ENCODE measurements around the gene NKX2-8.

NKX2-8 gene

GRCh38 chr14:36619853-36620252, 37.4 kb upstream of the NKX2-8 start:
- TF ChIP-seq, protein P1, sequence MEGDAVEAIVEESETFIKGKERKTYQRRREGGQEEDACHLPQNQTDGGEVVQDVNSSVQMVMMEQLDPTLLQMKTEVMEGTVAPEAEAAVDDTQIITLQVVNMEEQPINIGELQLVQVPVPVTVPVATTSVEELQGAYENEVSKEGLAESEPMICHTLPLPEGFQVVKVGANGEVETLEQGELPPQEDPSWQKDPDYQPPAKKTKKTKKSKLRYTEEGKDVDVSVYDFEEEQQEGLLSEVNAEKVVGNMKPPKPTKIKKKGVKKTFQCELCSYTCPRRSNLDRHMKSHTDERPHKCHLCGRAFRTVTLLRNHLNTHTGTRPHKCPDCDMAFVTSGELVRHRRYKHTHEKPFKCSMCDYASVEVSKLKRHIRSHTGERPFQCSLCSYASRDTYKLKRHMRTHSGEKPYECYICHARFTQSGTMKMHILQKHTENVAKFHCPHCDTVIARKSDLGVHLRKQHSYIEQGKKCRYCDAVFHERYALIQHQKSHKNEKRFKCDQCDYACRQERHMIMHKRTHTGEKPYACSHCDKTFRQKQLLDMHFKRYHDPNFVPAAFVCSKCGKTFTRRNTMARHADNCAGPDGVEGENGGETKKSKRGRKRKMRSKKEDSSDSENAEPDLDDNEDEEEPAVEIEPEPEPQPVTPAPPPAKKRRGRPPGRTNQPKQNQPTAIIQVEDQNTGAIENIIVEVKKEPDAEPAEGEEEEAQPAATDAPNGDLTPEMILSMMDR (IDR thresholded peaks at IDR 0.05; ENCODE audit: poor library complexity, severe bottlenecking) = no peak
- Histone ChIP-seq H3K4me3 (ENCODE audit: severe bottlenecking) (no peak overlapping the region), H3K36me3 (ENCODE audit: low read depth) (no peaks in the 10 kb centered on the region), H3K4me1 (ENCODE audit: insufficient read depth, poor library complexity, severe bottlenecking) (no peaks in the 10 kb centered on the region), H3K9me3 (ENCODE audit: severe bottlenecking) (no peaks in the 10 kb centered on the region), H3K27me3 (ENCODE audit: insufficient read depth, poor library complexity, severe bottlenecking) (peaks cover 4% of the 10 kb centered on the region), H3K27ac (ENCODE audit: poor library complexity, severe bottlenecking) (no peak overlapping the region)
- DNase-seq (ENCODE audit: low spot score) (no peak), ATAC-seq (ENCODE audit: low read depth) (no peak)

DNA sequence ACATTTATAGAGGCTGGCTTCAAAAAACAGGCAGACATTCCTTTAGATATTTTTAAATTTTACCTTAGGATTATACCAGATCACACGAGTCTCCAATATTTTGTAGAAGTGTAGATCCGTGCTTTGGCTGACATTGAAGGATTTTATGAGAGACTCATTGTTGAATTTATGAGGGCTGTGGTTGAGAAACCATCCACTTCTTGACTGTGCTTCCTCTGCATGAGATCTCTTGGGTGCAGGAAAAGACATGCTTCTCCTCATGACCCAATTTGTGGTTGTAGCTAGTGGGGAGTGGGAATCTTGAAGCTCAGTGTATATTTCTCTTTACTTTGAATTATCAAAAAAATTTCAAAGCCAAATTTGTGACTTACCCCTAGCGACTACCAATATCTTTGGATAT, 36.7 kb upstream of the NKX2-8 start:
- H3K4me3 ChIP-seq (ENCODE audit: severe bottlenecking) = no peak overlapping the region
- ATAC-seq (ENCODE audit: low read depth) = no peak
- no peak for DNase-seq (ENCODE audit: low spot score)
- TF ChIP-seq, protein P1 (IDR thresholded peaks at IDR 0.05; ENCODE audit: poor library complexity, severe bottlenecking) = no peak
- no peaks in the 10 kb centered on the region for H3K4me1 ChIP-seq (ENCODE audit: insufficient read depth, poor library complexity, severe bottlenecking)
- no peaks in the 10 kb centered on the region for H3K9me3 ChIP-seq (ENCODE audit: severe bottlenecking)
- no peaks in the 10 kb centered on the region for H3K36me3 ChIP-seq (ENCODE audit: low read depth)
- no peak overlapping the region for H3K27ac ChIP-seq (ENCODE audit: poor library complexity, severe bottlenecking)
- peaks cover 4% of the 10 kb centered on the region for H3K27me3 ChIP-seq (ENCODE audit: insufficient read depth, poor library complexity, severe bottlenecking)

DNA sequence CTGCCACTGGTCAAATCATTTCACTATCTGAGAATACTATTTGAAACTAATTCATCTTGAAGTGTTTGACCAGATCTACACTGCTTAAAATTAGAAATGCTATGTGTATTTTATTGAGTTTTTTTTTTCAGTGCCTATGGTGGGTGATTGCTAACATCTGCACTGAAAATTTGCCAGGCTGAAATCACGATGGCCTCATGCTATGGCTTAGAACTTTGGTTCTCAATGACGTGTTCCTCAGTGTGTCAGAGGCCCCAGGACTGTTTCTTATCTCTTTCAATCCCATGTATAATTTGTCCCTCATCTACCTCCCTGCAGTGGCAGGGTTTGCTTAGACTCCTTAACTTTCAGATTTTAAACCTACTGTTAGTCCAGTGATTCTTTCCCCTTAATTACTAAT, 36.2 kb upstream of the NKX2-8 start:
- no peak for ATAC-seq (ENCODE audit: low read depth)
- Histone ChIP-seq H3K27ac (ENCODE audit: poor library complexity, severe bottlenecking) (no peak overlapping the region), H3K27me3 (ENCODE audit: insufficient read depth, poor library complexity, severe bottlenecking) (peaks cover 4% of the 10 kb centered on the region), H3K9me3 (ENCODE audit: severe bottlenecking) (no peaks in the 10 kb centered on the region), H3K4me1 (ENCODE audit: insufficient read depth, poor library complexity, severe bottlenecking) (no peaks in the 10 kb centered on the region), H3K36me3 (ENCODE audit: low read depth) (no peaks in the 10 kb centered on the region), H3K4me3 (ENCODE audit: severe bottlenecking) (no peak overlapping the region)
- no peak for DNase-seq (ENCODE audit: low spot score)
- TF ChIP-seq, protein P1 (IDR thresholded peaks at IDR 0.05; ENCODE audit: poor library complexity, severe bottlenecking) = no peak

DNA sequence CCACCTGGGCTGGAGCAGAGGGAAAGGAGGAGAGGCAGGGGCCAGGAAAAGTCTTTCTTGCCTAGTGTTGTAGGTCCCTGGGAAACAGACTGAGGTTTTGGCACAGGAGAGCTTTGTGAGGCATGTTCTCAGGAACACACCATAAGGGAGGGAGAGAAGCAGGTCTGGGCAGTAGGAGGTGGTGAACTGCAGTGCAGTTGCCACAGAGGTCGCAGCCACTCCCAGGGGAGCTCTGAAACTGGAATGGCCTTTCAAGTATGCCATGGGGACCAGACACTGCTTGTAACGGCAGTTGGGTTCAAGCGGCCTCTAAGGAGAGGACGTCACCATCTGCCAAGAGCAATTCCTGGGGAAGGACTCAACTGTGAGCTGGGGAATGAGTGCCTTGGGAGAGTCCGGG, 35.4 kb upstream of the NKX2-8 start:
- H3K36me3 ChIP-seq (ENCODE audit: low read depth) = no peaks in the 10 kb centered on the region
- ATAC-seq (ENCODE audit: low read depth) (no peak), DNase-seq (ENCODE audit: low spot score) (no peak)
- H3K9me3 ChIP-seq (ENCODE audit: severe bottlenecking) = no peaks in the 10 kb centered on the region
- no peak overlapping the region for H3K27ac ChIP-seq (ENCODE audit: poor library complexity, severe bottlenecking)
- peaks cover 4% of the 10 kb centered on the region for H3K27me3 ChIP-seq (ENCODE audit: insufficient read depth, poor library complexity, severe bottlenecking)
- no peak overlapping the region for H3K4me3 ChIP-seq (ENCODE audit: severe bottlenecking)
- H3K4me1 ChIP-seq (ENCODE audit: insufficient read depth, poor library complexity, severe bottlenecking) = no peaks in the 10 kb centered on the region
- TF ChIP-seq, protein P1 (IDR thresholded peaks at IDR 0.05; ENCODE audit: poor library complexity, severe bottlenecking) = no peak

DNA sequence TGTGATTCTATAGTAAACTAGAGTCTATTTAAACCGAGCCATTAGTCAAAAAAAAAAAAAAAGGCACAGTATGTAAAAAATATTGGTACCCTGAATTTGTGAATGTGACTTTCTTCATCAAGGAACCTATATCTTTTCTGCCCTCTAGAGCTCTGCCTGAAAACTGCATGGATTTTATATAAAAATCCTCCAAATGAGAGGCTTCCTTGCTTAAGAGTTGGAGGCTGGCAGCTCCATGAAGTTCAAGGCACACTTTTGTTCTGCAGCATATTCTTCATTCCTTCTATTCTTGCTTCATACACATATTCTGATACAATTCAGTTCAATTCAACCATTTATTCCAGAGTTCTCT, 23.1 kb upstream of the NKX2-8 start:
- ATAC-seq (ENCODE audit: low read depth) (no peak), DNase-seq (ENCODE audit: low spot score) (no peak)
- TF ChIP-seq, protein P1 (IDR thresholded peaks at IDR 0.05; ENCODE audit: poor library complexity, severe bottlenecking) = peak; percentile 6
- H3K9me3 ChIP-seq (ENCODE audit: severe bottlenecking) = no peaks in the 10 kb centered on the region
- H3K27me3 ChIP-seq (ENCODE audit: insufficient read depth, poor library complexity, severe bottlenecking) = peaks cover 30% of the 10 kb centered on the region
- no peaks in the 10 kb centered on the region for H3K36me3 ChIP-seq (ENCODE audit: low read depth)
- H3K4me3 ChIP-seq (ENCODE audit: severe bottlenecking) = no peak overlapping the region
- no peaks in the 10 kb centered on the region for H3K4me1 ChIP-seq (ENCODE audit: insufficient read depth, poor library complexity, severe bottlenecking)
- no peak overlapping the region for H3K27ac ChIP-seq (ENCODE audit: poor library complexity, severe bottlenecking)

All from RWPE2 (cell line).